Duodenal mucosa (tissue), 2 donors: ENCODE data around the gene DPM1.

ENCODE experiments used
- H3K27ac ChIP-seq: one replicate; pipeline ENCODE4 v1.7.0; 2013; ENCODE audit warnings: low read depth, low read length
- H3K27me3 ChIP-seq, 2 donors: one replicate each; pipeline ENCODE4 v1.7.0; 2013; ENCODE audit warnings: low read length in 2 of 2, control low read depth in 1 of 2; ENCODE audit not compliant: insufficient read depth in 2 of 2, control insufficient read depth in 1 of 2
- H3K36me3 ChIP-seq, 2 donors: one replicate each; pipeline ENCODE4 v1.7.0; 2013; ENCODE audit warnings: low read length in 2 of 2, control low read depth in 1 of 2; ENCODE audit not compliant: insufficient read depth in 2 of 2, control insufficient read depth in 1 of 2
- H3K4me1 ChIP-seq, 2 donors: one replicate each; pipeline ENCODE4 v1.7.0; 2013; ENCODE audit warnings: low read length in 2 of 2, control low read depth in 1 of 2; ENCODE audit not compliant: insufficient read depth in 2 of 2, control insufficient read depth in 1 of 2
- H3K4me3 ChIP-seq, 2 donors: one replicate each; pipeline ENCODE4 v1.7.0; 2013; ENCODE audit warnings: low read length in 2 of 2, low read depth in 1 of 2
- H3K9ac ChIP-seq, 2 donors: one replicate each; pipeline ENCODE4 v1.7.0; 2013; ENCODE audit warnings: low read length in 2 of 2, low read depth in 1 of 2
- H3K9me3 ChIP-seq, 2 donors: one replicate each; pipeline ENCODE4 v1.7.0; 2013; ENCODE audit warnings: low read length in 2 of 2, control low read depth in 1 of 2; ENCODE audit not compliant: control insufficient read depth in 1 of 2

Gene DPM1

GRCh38 chr20:50903353-50904051 lies 54.8 kb downstream of the DPM1 start:
- Histone ChIP-seq H3K4me3 (no peak overlapping the region), H3K27ac (no peak overlapping the region), H3K4me1 (peaks cover under 1 to 5% of the 10 kb centered on the region in 2 donors), H3K27me3 (no peaks in the 10 kb centered on the region), H3K36me3 (peaks cover 19 to 50% of the 10 kb centered on the region in 2 donors), H3K9ac (no peak overlapping the region), H3K9me3 (no peaks in the 10 kb centered on the region)

GRCh38 chr20:50901301-50901700 lies 57.0 kb downstream of the DPM1 start:
- H3K9ac ChIP-seq: no peak overlapping the region
- peaks cover 0 to 5% of the 10 kb centered on the region in 2 donors for H3K4me1 ChIP-seq
- H3K4me3 ChIP-seq: no peak overlapping the region
- peaks cover 29 to 63% of the 10 kb centered on the region in 2 donors for H3K36me3 ChIP-seq
- H3K27ac ChIP-seq: no peak overlapping the region
- no peaks in the 10 kb centered on the region for H3K27me3 ChIP-seq
- H3K9me3 ChIP-seq: no peaks in the 10 kb centered on the region

GRCh38 chr20:50900261-50900660 lies 58.1 kb downstream of the DPM1 start:
- no peak overlapping the region for H3K4me3 ChIP-seq
- H3K9me3 ChIP-seq: no peaks in the 10 kb centered on the region
- H3K27me3 ChIP-seq: no peaks in the 10 kb centered on the region
- peaks cover 29 to 65% of the 10 kb centered on the region in 2 donors for H3K36me3 ChIP-seq
- no peak overlapping the region for H3K27ac ChIP-seq
- H3K9ac ChIP-seq: no peak overlapping the region
- H3K4me1 ChIP-seq: peaks cover 0 to 5% of the 10 kb centered on the region in 2 donors

GRCh38 chr20:50898475-50898874 lies 59.9 kb downstream of the DPM1 start:
- H3K9me3 ChIP-seq: no peaks in the 10 kb centered on the region
- H3K27ac ChIP-seq: no peak overlapping the region
- H3K4me3 ChIP-seq: no peak overlapping the region
- peaks cover 36 to 78% of the 10 kb centered on the region in 2 donors for H3K36me3 ChIP-seq
- H3K4me1 ChIP-seq: no peaks in the 10 kb centered on the region
- H3K27me3 ChIP-seq: no peaks in the 10 kb centered on the region
- H3K9ac ChIP-seq: no peak overlapping the region

GRCh38 chr20:50895111-50895830 lies 63.1 kb downstream of the DPM1 start:
- no peaks in the 10 kb centered on the region for H3K9me3 ChIP-seq
- peaks cover 51 to 77% of the 10 kb centered on the region in 2 donors for H3K36me3 ChIP-seq
- H3K27ac ChIP-seq: no peak overlapping the region
- H3K9ac ChIP-seq: no peak overlapping the region
- H3K4me1 ChIP-seq: no peaks in the 10 kb centered on the region
- H3K4me3 ChIP-seq: no peak overlapping the region
- H3K27me3 ChIP-seq: no peaks in the 10 kb centered on the region

- H3K4me3 ChIP-seq: no peak overlapping the region
- H3K36me3 ChIP-seq: peaks cover 60 to 80% of the 10 kb centered on the region in 2 donors
- no peaks in the 10 kb centered on the region for H3K27me3 ChIP-seq
These were observed 64.7 kb downstream of the DPM1 start for GRCh38 chr20:50893620-50894019.

GRCh38 chr20:50892394-50892793 lies 65.9 kb downstream of the DPM1 start:
- Histone ChIP-seq H3K9me3 (no peaks in the 10 kb centered on the region), H3K9ac (no peak overlapping the region), H3K36me3 (peaks cover 51 to 73% of the 10 kb centered on the region in 2 donors), H3K27ac (no peak overlapping the region), H3K4me1 (no peaks in the 10 kb centered on the region), H3K4me3 (no peak overlapping the region), H3K27me3 (no peaks in the 10 kb centered on the region)

More at GRCh38 chr20:50893620-50894019, 64.7 kb downstream of the DPM1 start:
- Histone ChIP-seq H3K9ac (no peak overlapping the region), H3K9me3 (no peaks in the 10 kb centered on the region), H3K27ac (no peak overlapping the region), H3K4me1 (no peaks in the 10 kb centered on the region)

GRCh38 chr20:50891138-50891537 lies 67.2 kb downstream of the DPM1 start:
- no peak overlapping the region for H3K27ac ChIP-seq
- H3K36me3 ChIP-seq: peaks cover 51 to 67% of the 10 kb centered on the region in 2 donors
- H3K9me3 ChIP-seq: no peaks in the 10 kb centered on the region
- H3K4me1 ChIP-seq: no peaks in the 10 kb centered on the region
- no peaks in the 10 kb centered on the region for H3K27me3 ChIP-seq
- H3K4me3 ChIP-seq: no peak overlapping the region
- H3K9ac ChIP-seq: no peak overlapping the region

GRCh38 chr20:50887576-50887975 lies 70.8 kb downstream of the DPM1 start:
- Histone ChIP-seq H3K36me3 (peaks cover 35 to 40% of the 10 kb centered on the region in 2 donors), H3K9ac (no peak overlapping the region), H3K4me1 (no peaks in the 10 kb centered on the region)

GRCh38 chr20:50886184-50886790 lies 72.0 kb downstream of the DPM1 start:
- Histone ChIP-seq H3K4me3 (no peak overlapping the region), H3K27ac (no peak overlapping the region), H3K27me3 (no peaks in the 10 kb centered on the region), H3K9me3 (no peaks in the 10 kb centered on the region), H3K36me3 (peaks cover 23 to 27% of the 10 kb centered on the region in 2 donors), H3K9ac (no peak overlapping the region), H3K4me1 (no peaks in the 10 kb centered on the region)

More at GRCh38 chr20:50887576-50887975, 70.8 kb downstream of the DPM1 start:
- Histone ChIP-seq H3K27ac (no peak overlapping the region), H3K9me3 (no peaks in the 10 kb centered on the region), H3K4me3 (no peak overlapping the region), H3K27me3 (no peaks in the 10 kb centered on the region)
